Keratinocyte (primary cell): ENCODE measurements around the gene RAB7B. TPM values are rescaled to one million over a fixed set of nuclear protein-coding genes. Genes with fewer than 3 reads are reported as not detected.

Experiments
- DNase-seq: peaks from one replicate; pipeline ENCODE4 v3.0.0-alpha.2; 2011; ENCODE audit warnings: low read depth, missing footprints, low spot score
- FAIRE-seq: peaks from 2 replicates; lab custom pipeline; 2011; peaks lifted over from hg19 to GRCh38; lab: Jason Lieb, UNC
- H2AFZ ChIP-seq: 2 replicates; pipeline ENCODE4 v1.6.0; 2012; ENCODE audit warnings: low read length, control low read depth, inconsistent platforms; ENCODE audit not compliant: control insufficient read depth
- H3K27ac ChIP-seq: 2 replicates; pipeline ENCODE4 v1.5.1; 2011; ENCODE audit warnings: low read length; ENCODE audit not compliant: control insufficient read depth, insufficient read depth
- H3K27me3 ChIP-seq: 3 replicates; pipeline ENCODE4 v1.6.0; 2011; ENCODE audit warnings: low read length; ENCODE audit not compliant: control insufficient read depth, insufficient read depth; ENCODE audit errors: extremely low read depth
- H3K36me3 ChIP-seq, 2 experiments: 2 replicates in 1 of 2; 3 replicates in 1 of 2; pipeline ENCODE4 v1.5.1; 2011; ENCODE audit warnings: low read length in 2 of 2, mild to moderate bottlenecking in 1 of 2; ENCODE audit not compliant: control insufficient read depth in 2 of 2, insufficient read depth in 2 of 2; ENCODE audit errors: extremely low read depth in 1 of 2
- H3K4me1 ChIP-seq: 3 replicates; pipeline ENCODE4 v1.5.1; 2011; ENCODE audit warnings: low read length; ENCODE audit not compliant: control insufficient read depth, insufficient read depth; ENCODE audit errors: extremely low read depth
- H3K4me2 ChIP-seq: 3 replicates; pipeline ENCODE4 v1.6.0; 2011; ENCODE audit warnings: low read depth, low read length; ENCODE audit not compliant: control insufficient read depth, insufficient read depth; ENCODE audit errors: extremely low read depth
- H3K4me3 ChIP-seq, 3 experiments: fragments of 200-600 bp in 1 of 3; sonication (generic) in 1 of 3; 2 replicates in 2 of 3; 3 replicates in 1 of 3; pipeline ENCODE4 v1.5.1; 2011 to 2016; ENCODE audit warnings: low read length in 3 of 3, mild to moderate bottlenecking in 3 of 3, control low read depth in 2 of 3, inconsistent platforms in 1 of 3, low read depth in 1 of 3, mixed read lengths in 1 of 3, mixed run types in 1 of 3, moderate library complexity in 1 of 3; ENCODE audit not compliant: control insufficient read depth in 2 of 3, insufficient read depth in 2 of 3; ENCODE audit errors: extremely low read depth in 1 of 3
- H3K79me2 ChIP-seq: 2 replicates; pipeline ENCODE4 v1.6.0; 2012; ENCODE audit warnings: low read length; ENCODE audit not compliant: control insufficient read depth, insufficient read depth
- H3K9ac ChIP-seq: 3 replicates; pipeline ENCODE4 v1.6.0; 2011; ENCODE audit warnings: low read length; ENCODE audit not compliant: control insufficient read depth, insufficient read depth; ENCODE audit errors: extremely low read depth
- H3K9me1 ChIP-seq: 3 replicates; pipeline ENCODE4 v1.6.0; 2011; ENCODE audit warnings: low read length; ENCODE audit not compliant: control insufficient read depth, insufficient read depth; ENCODE audit errors: extremely low read depth
- H3K9me3 ChIP-seq: 2 replicates; pipeline ENCODE4 v1.5.1; 2012; ENCODE audit warnings: low read depth, low read length; ENCODE audit not compliant: control insufficient read depth
- H4K20me1 ChIP-seq: 3 replicates; pipeline ENCODE4 v1.6.0; 2011; ENCODE audit warnings: low read length; ENCODE audit not compliant: control insufficient read depth, insufficient read depth; ENCODE audit errors: extremely low read depth
- EZH2 ChIP-seq: IDR thresholded peaks from one replicate; pipeline ENCODE4 v1.6.1; 2012; ENCODE audit warnings: inconsistent platforms, mild to moderate bottlenecking, low read length, moderate library complexity
- dilution Hi-C: fragments of 300-500 bp; cut with MboI; formaldehyde crosslinking; loops from one replicate; pipeline ENCODE4 v1.7.0; 2020; ENCODE audit warnings: low sequenced_read_pairs; ENCODE audit not compliant: extremely low pct_ligation_motif_present
- polyA plus RNA-seq, 5 experiments: library from polyadenylated mRNA; depleted of rRNA in 3 of 5; stranded (reverse) in 3 of 5; stranded (forward) in 1 of 5; unstranded in 1 of 5; fragments of >200 nt; gene quantifications; 1 replicate in 1 of 5; 2 replicates in 3 of 5; 3 replicates in 1 of 5; pipeline versions ENCODE4 v1.2.1 to v1.2.3, GENCODE V29; 2011 to 2012; ENCODE audit warnings: missing spikeins in 2 of 5, low read depth in 1 of 5, low replicate concordance in 1 of 5
- TF ChIP-seq, protein P1 (sequence below), 3 experiments: IDR thresholded peaks in 1 of 3; conservative IDR thresholded peaks in 1 of 3; optimal IDR thresholded peaks in 1 of 3; 2 replicates in 2 of 3; 3 replicates in 1 of 3; pipeline versions ENCODE3 to v1.5.1; 2011; ENCODE audit warnings: low read length in 3 of 3, mild to moderate bottlenecking in 3 of 3, moderate library complexity in 2 of 3, control low read depth in 1 of 3, inconsistent platforms in 1 of 3; ENCODE audit not compliant: insufficient read depth in 2 of 3; ENCODE audit errors: extremely low read depth in 1 of 3

RAB7B gene
- polyA plus RNA-seq, 1 donor (not counting 4 experiments of a cell fraction or from before 2014, with no cell fraction given), result 47.8 TPM

DNA sequence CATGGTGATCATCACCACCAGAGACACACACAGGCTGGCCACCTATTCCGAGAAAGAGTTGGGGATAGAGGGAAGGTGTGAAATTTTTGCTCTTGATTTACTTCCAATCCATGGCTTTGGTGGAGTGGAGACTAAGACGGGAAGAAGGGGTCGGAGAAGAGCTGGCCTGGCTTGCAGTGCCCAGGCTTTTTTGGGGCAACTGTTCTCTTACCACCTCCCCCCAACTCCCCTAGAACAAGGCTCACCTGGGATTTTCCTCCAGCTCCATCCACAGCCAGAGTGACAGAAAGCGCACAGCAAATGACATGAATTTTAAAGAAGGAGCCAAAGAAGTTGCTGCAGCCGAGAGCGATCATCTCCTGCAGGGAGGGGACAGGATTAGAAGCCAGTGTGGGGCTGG lies 75.9 kb downstream of the RAB7B start:
- H3K79me2 ChIP-seq, result no peaks in the 10 kb centered on the region
- no peaks in the 10 kb centered on the region for H4K20me1 ChIP-seq
- no peak overlapping the region for H3K4me2 ChIP-seq
- H3K4me3 ChIP-seq, result no peak overlapping the region
- DNase-seq (no peak), FAIRE-seq (no peak)
- H3K27me3 ChIP-seq, result peaks cover 43% of the 10 kb centered on the region
- no peaks in the 10 kb centered on the region for H3K9me1 ChIP-seq
- H3K36me3 ChIP-seq, result no peaks in the 10 kb centered on the region
- H2AFZ ChIP-seq, result no peak overlapping the region
- H3K9me3 ChIP-seq, result no peaks in the 10 kb centered on the region
- no peaks in the 10 kb centered on the region for H3K4me1 ChIP-seq
- H3K27ac ChIP-seq, result no peak overlapping the region
- TF ChIP-seq, protein P1, sequence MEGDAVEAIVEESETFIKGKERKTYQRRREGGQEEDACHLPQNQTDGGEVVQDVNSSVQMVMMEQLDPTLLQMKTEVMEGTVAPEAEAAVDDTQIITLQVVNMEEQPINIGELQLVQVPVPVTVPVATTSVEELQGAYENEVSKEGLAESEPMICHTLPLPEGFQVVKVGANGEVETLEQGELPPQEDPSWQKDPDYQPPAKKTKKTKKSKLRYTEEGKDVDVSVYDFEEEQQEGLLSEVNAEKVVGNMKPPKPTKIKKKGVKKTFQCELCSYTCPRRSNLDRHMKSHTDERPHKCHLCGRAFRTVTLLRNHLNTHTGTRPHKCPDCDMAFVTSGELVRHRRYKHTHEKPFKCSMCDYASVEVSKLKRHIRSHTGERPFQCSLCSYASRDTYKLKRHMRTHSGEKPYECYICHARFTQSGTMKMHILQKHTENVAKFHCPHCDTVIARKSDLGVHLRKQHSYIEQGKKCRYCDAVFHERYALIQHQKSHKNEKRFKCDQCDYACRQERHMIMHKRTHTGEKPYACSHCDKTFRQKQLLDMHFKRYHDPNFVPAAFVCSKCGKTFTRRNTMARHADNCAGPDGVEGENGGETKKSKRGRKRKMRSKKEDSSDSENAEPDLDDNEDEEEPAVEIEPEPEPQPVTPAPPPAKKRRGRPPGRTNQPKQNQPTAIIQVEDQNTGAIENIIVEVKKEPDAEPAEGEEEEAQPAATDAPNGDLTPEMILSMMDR (optimal IDR thresholded peaks at IDR 0.05 in 1 of 3, IDR thresholded peaks at IDR 0.05 in 1 of 3, conservative IDR thresholded peaks at IDR 0.05 in 1 of 3; ENCODE audit: extremely low read depth in 1 of 3, insufficient read depth in 2 of 3, low read length in 3 of 3), result no peak
- TF ChIP-seq EZH2, result no peak
- dilution Hi-C loops, result no loop called here
- H3K9ac ChIP-seq, result no peak overlapping the region

Other genes with a start within 250 kb of the RAB7B start
- gene RAB29, start 227.9 kb downstream of the RAB7B start, polyA plus RNA-seq, result 26.7 to 28.0 TPM (median 27.3 TPM) in 3 replicates
- 11.0 to 22.5 TPM (median 21.7 TPM) in 3 replicates for gene SLC41A1, start 190.2 kb downstream of the RAB7B start, polyA plus RNA-seq
- gene PM20D1, start 153.3 kb downstream of the RAB7B start, polyA plus RNA-seq, result 0.03 to 0.05 TPM (median 0.04 TPM) in 3 replicates
- 0.03 to 0.08 TPM (median 0.03 TPM) in 3 replicates for gene SLC26A9, start 59.9 kb downstream of the RAB7B start, polyA plus RNA-seq
- 0.26 to 0.68 TPM (median 0.33 TPM) in 3 replicates for gene CTSE, start 20.5 kb upstream of the RAB7B start, polyA plus RNA-seq
- not detected in 3 replicates for gene RHEX, start 49.8 kb upstream of the RAB7B start, polyA plus RNA-seq
- gene AVPR1B, start 114.0 kb upstream of the RAB7B start, polyA plus RNA-seq, result not detected in 3 replicates
- 2.2 to 6.5 TPM (median 2.7 TPM) in 3 replicates for gene FAM72A, start 199.4 kb upstream of the RAB7B start, polyA plus RNA-seq
- gene SRGAP2, start 200.1 kb upstream of the RAB7B start, polyA plus RNA-seq, result 11.2 to 12.7 TPM (median 12.5 TPM) in 3 replicates